IPS DF 6.9 (cell line): Measurements from ENCODE around the gene WDR7.

Experiments
- DNase-seq: peaks from one replicate; pipeline ENCODE4 v3.0.0-alpha.2; 2013; ENCODE audit warnings: low read depth, low spot score
- H3K27ac ChIP-seq: one replicate; pipeline ENCODE4 v1.5.1; 2013; ENCODE audit warnings: low read length, control low read depth
- H3K27me3 ChIP-seq: 2 replicates; pipeline ENCODE4 v1.6.1; 2013; ENCODE audit warnings: mild to moderate bottlenecking, low read length; ENCODE audit not compliant: control insufficient read depth, insufficient read depth
- H3K36me3 ChIP-seq: 2 replicates; pipeline ENCODE4 v1.6.1; 2013; ENCODE audit warnings: low read length; ENCODE audit not compliant: control insufficient read depth, insufficient read depth
- H3K4me1 ChIP-seq: 2 replicates; pipeline ENCODE4 v1.6.1; 2013; ENCODE audit warnings: low read length; ENCODE audit not compliant: control insufficient read depth, insufficient read depth
- H3K4me3 ChIP-seq: 2 replicates; pipeline ENCODE4 v1.5.1; 2013; ENCODE audit warnings: mild to moderate bottlenecking, low read length
- H3K9me3 ChIP-seq: 2 replicates; pipeline ENCODE4 v1.6.1; 2013; ENCODE audit warnings: low read length, inconsistent platforms; ENCODE audit not compliant: control insufficient read depth, insufficient read depth
- WGBS: extraction: QIAGEN DNeasy Blood & Tissue Kit; methylation state at CpG from one replicate; pipeline ENCODE4 v1.1.7; 2013; ENCODE audit warnings: mixed read lengths, missing lambda C conversion rate; ENCODE audit not compliant: insufficient read length, insufficient coverage; 5-methylcytosine and 5-hydroxymethylcytosine counted together

Gene WDR7

DNA sequence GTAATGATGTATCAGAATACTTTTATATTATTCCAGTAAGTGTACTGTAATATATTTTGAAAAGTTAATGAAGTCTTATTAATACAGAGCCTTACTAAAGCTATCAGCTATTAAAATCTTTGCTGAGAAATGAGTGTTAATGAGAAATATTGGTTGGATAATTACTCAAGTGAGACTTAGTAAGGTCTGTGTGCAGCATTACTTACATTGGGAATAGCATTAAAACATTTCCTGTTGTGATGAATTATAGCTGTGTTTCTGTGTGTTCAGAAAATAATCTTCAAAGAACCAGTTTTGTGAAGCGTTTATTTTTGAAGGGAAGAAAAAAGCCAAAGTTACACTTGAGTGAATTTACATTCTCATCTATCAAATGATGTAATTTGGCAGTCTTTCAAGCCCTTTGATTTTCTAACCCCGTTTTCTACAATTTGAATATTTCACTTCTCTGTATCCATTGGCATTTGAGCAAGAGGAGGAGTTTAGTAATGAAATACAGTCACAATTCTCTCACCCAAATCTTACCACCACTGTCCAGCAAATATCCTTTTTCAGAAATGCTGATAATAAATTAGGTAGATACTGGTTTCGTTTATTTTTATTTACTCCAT, 372.2 kb downstream of the WDR7 start:
- H3K4me1 ChIP-seq, result no peaks in the 10 kb centered on the region
- no peak overlapping the region for H3K4me3 ChIP-seq
- no peak overlapping the region for H3K27ac ChIP-seq
- no peaks in the 10 kb centered on the region for H3K36me3 ChIP-seq
- WGBS, result no CpG with 5 or more reads among the region's 3 CpGs
- no peak for DNase-seq
- H3K9me3 ChIP-seq, result no peaks in the 10 kb centered on the region
- H3K27me3 ChIP-seq, result no peaks in the 10 kb centered on the region

DNA sequence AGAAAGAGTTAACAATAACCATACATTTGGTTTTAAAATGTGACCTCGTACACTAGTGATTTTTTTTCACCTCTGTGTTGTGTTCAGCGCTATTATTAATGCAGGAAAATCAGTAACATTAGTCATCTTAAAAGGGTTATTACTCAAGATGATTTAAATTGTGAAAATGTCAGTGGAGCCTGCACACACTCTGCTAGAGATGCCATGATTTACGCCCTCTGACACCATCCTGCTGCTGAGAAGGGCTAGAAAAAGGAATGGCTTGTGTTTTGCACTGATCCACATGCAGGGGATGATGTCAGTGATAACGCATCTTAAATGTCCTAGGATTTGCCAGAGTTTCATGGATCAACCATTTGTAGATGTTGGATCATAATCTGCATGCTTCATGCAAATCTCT, 374.4 kb downstream of the WDR7 start:
- no CpG with 5 or more reads among the region's 4 CpGs for WGBS
- no peak for DNase-seq
- H3K4me1 ChIP-seq, result no peaks in the 10 kb centered on the region
- H3K27me3 ChIP-seq, result no peaks in the 10 kb centered on the region
- H3K36me3 ChIP-seq, result no peaks in the 10 kb centered on the region
- no peak overlapping the region for H3K4me3 ChIP-seq
- H3K27ac ChIP-seq, result no peak overlapping the region
- no peaks in the 10 kb centered on the region for H3K9me3 ChIP-seq

DNA sequence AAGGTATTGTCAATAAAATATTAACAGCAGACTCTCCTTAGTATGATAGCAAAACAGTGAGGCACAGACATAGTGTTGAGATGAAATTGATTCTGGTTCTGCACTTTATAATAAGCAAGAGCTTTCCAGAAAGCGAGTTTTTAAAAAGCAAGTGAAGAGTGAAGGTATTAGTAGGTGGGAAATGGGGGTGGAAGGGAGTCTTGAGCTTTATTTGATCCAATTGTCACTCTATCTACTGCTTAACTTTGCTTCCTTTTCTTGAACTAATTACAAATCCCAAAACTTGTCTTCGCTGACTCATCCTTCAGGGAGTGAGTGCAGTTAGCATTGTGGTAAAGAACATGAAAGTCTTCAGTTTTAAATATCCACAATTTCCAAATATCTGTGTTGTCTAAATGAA, 375.2 kb downstream of the WDR7 start:
- Histone ChIP-seq H3K4me1 (no peaks in the 10 kb centered on the region), H3K36me3 (no peaks in the 10 kb centered on the region), H3K27ac (no peak overlapping the region), H3K4me3 (no peak overlapping the region), H3K27me3 (no peaks in the 10 kb centered on the region), H3K9me3 (no peaks in the 10 kb centered on the region)
- no CpG with 5 or more reads among the region's 2 CpGs for WGBS
- no peak for DNase-seq

DNA sequence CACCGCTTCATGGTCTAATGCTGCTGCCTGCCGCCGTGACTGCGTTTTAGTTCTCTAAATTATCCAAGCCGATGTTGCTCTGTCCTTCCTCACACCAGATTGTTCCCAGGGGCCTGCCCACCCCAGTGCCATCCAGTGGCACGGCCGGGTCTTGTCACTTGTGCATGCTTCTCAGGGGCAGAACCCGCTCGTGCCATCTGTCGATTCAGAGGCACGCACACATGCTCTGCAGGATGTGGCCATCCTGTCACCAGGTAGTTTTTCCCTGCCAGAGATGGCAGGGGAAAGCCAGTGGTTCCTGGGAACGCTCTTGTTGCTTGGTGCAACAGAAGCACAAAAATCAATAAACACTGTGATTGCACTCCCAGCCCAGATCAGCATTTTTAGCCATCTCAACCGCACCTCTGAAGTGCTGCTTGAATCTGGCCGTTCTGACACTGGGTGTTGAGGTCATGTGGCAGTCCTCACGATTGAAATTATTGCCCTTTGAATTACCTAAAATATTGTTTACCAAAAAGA, 376.1 kb downstream of the WDR7 start:
- H3K27ac ChIP-seq, result no peak overlapping the region
- no peak overlapping the region for H3K4me3 ChIP-seq
- H3K4me1 ChIP-seq, result no peaks in the 10 kb centered on the region
- no peaks in the 10 kb centered on the region for H3K9me3 ChIP-seq
- DNase-seq, result no peak
- H3K27me3 ChIP-seq, result no peaks in the 10 kb centered on the region
- H3K36me3 ChIP-seq, result no peaks in the 10 kb centered on the region
- WGBS, result no CpG with 5 or more reads among the region's 15 CpGs

DNA sequence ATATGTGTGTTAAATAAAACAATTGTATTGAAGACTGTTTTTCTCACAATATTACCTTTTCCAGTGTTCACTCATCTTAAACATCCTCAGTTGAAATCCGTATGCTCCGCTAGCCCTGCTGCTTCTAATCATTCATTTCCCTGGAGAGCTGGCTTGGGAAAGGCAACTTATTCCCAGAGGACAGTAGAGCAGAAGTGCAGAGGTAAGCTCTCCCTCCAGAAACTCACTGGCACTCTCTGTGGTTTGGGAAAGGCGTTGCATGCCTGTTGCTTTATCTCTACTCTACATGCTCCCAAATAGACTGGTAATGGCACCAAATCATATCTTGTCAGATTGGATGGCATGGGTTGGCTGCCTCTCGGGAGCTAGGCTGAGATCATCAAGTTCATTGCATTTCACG, 378.6 kb downstream of the WDR7 start:
- Histone ChIP-seq H3K27ac (no peak overlapping the region), H3K4me1 (no peaks in the 10 kb centered on the region), H3K36me3 (no peaks in the 10 kb centered on the region), H3K27me3 (no peaks in the 10 kb centered on the region), H3K9me3 (no peaks in the 10 kb centered on the region), H3K4me3 (no peak overlapping the region)
- no CpG with 5 or more reads among the region's 5 CpGs for whole genome bisulfite sequencing
- peak; percentile 16 for DNase-seq

DNA sequence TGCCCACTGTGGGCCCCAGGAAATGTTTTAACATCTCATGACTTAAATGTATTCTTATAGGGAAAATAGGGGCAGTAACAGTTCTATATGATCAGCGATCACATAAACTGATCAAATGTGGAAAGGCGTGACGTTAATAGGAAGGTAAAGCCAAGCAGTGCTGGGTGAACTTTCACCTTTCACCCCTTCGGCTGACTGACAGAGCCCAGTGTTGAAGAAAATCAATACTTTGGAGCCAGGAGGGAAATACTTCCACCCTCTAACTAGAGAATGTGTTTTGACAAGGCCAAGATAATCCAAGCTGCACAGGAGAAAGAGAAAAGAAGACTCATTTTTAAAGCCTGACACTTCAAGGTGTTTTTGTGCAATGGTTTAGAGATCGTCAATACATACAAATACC, 379.3 kb downstream of the WDR7 start:
- H3K4me1 ChIP-seq, result no peaks in the 10 kb centered on the region
- H3K4me3 ChIP-seq, result no peak overlapping the region
- H3K9me3 ChIP-seq, result no peaks in the 10 kb centered on the region
- WGBS, result 100% methylated on average over 3 of the region's 5 CpGs
- no peak overlapping the region for H3K27ac ChIP-seq
- DNase-seq, result no peak
- no peaks in the 10 kb centered on the region for H3K36me3 ChIP-seq
- H3K27me3 ChIP-seq, result no peaks in the 10 kb centered on the region

DNA sequence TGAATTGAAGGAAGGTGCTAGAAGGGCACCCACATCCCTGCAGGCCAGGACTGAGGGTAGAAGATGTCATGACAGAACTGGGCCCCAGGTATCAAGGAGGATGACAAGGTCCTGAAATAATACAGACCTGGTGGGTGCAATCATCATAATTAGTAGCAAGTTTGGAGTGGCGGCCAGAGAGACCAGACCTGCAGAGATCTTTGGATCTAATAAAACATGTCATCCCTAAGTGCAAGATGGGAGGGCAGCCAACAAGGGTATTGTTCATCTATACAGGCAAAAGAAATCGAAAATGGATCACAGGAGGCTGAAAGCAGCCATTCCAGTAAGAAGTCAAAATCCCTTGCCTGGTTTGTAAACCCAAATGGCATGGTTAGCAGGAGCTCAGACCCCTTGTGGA, 384.4 kb downstream of the WDR7 start:
- no peaks in the 10 kb centered on the region for H3K27me3 ChIP-seq
- no peaks in the 10 kb centered on the region for H3K4me1 ChIP-seq
- no peak overlapping the region for H3K27ac ChIP-seq
- H3K9me3 ChIP-seq, result no peaks in the 10 kb centered on the region
- no peak for DNase-seq
- no CpG with 5 or more reads among the region's 2 CpGs for WGBS
- H3K4me3 ChIP-seq, result no peak overlapping the region
- H3K36me3 ChIP-seq, result no peaks in the 10 kb centered on the region

DNA sequence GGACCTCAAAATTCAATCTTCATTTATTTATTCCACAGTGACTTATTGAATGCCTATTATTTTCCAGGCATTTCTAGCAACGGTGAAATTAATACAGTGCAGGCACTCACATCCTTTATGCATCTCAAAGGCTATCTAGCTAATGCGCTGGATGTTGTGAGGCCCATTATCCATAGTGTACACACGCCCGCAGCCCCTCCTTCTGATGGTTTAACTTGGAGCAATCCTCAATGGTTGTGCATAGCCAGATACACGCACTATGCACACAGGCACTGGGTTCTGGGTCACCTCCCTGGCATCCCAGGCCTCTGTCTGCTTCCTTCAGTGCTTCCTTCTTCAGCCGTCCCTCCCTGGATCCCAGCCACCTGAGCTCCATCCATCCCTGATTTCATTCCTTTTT, 387.2 kb downstream of the WDR7 start:
- H3K27ac ChIP-seq, result no peak overlapping the region
- H3K36me3 ChIP-seq, result no peaks in the 10 kb centered on the region
- H3K4me1 ChIP-seq, result no peaks in the 10 kb centered on the region
- no peaks in the 10 kb centered on the region for H3K9me3 ChIP-seq
- no peak for DNase-seq
- no peaks in the 10 kb centered on the region for H3K27me3 ChIP-seq
- H3K4me3 ChIP-seq, result no peak overlapping the region
- no CpG with 5 or more reads among the region's 6 CpGs for WGBS

DNA sequence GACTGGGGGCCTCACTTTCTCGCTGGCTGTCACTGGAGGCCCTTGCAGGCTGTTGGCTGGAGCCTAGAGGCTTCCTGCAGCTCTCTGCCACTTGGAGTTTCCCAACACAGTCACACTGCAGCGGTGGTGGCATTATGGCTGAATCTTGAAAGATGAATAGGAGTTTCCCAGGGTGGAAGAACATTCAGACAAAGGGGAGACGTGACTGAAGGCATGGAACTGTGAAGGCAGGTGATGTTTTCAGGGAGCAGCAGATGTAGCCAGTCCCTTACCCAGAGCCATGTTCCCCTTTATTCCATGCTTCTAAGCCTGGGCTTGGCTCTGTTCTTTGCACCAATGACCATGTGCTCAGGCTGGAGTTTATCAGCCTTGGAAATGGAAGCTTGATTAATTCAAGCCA, 389.0 kb downstream of the WDR7 start:
- Histone ChIP-seq H3K4me3 (no peak overlapping the region), H3K27ac (no peak overlapping the region), H3K4me1 (no peaks in the 10 kb centered on the region), H3K27me3 (no peaks in the 10 kb centered on the region), H3K9me3 (no peaks in the 10 kb centered on the region), H3K36me3 (no peaks in the 10 kb centered on the region)
- no CpG with 5 or more reads among the region's 3 CpGs for WGBS
- no peak for DNase-seq

DNA sequence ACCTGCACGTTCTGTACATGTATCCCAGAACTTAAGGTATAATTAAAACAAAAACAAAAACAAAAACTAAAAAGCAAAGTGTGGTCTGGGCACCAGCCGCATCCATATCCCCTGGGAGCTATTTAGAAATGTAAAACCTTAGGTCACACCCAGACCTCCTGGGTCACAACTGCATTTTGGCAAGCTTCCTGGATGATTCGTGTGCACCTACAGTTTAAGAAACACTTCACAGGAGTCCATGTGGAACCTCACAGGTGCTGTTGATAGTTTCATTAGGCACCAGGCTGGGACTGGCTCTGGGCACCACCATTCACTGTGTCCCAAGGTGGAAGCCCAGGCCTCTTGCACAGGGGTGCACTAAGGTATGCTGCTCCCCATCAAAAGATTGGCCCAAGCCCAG, 392.1 kb downstream of the WDR7 start:
- Histone ChIP-seq H3K4me3 (no peak overlapping the region), H3K27me3 (no peaks in the 10 kb centered on the region), H3K4me1 (no peaks in the 10 kb centered on the region), H3K9me3 (no peaks in the 10 kb centered on the region), H3K27ac (no peak overlapping the region), H3K36me3 (no peaks in the 10 kb centered on the region)
- no peak for DNase-seq
- no CpG with 5 or more reads among the region's 3 CpGs for WGBS

DNA sequence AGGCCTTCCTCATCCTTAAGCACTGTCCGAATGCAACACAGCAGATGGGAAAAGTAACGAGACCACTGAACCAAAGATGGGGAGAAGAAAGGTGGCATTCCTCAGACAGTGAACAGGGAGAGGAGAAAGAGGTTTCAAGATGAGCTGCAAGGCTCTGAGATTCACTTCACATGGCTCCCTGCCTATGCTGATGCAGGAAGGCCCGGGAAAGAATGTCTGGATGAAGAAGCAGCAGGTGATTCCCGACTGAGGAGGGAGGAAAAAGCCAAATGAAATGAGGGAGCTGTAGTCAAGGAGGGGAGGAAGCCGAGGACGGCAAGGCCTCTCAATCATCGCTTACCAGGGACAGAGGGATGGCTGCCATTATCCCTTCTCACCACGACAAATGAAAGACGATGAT, 397.2 kb downstream of the WDR7 start:
- H3K36me3 ChIP-seq, result no peaks in the 10 kb centered on the region
- H3K4me1 ChIP-seq, result no peaks in the 10 kb centered on the region
- H3K27ac ChIP-seq, result no peak overlapping the region
- H3K9me3 ChIP-seq, result no peaks in the 10 kb centered on the region
- H3K4me3 ChIP-seq, result no peak overlapping the region
- no CpG with 5 or more reads among the region's 9 CpGs for WGBS
- no peaks in the 10 kb centered on the region for H3K27me3 ChIP-seq
- DNase-seq, result no peak
